Measurements from ENCODE around the gene CHST11. TPM values are rescaled to one million over a fixed set of nuclear protein-coding genes. Genes with fewer than 3 reads are reported as not detected.
"Not testable (repeated sequence)": the region's sequence is repeated elsewhere in the genome, so short reads cannot be mapped to it uniquely, and the experiment has no call there.

The CHST11 gene
- total RNA-seq, 2 donors from 2014 or later: 36.2 to 61.7 TPM

DNA sequence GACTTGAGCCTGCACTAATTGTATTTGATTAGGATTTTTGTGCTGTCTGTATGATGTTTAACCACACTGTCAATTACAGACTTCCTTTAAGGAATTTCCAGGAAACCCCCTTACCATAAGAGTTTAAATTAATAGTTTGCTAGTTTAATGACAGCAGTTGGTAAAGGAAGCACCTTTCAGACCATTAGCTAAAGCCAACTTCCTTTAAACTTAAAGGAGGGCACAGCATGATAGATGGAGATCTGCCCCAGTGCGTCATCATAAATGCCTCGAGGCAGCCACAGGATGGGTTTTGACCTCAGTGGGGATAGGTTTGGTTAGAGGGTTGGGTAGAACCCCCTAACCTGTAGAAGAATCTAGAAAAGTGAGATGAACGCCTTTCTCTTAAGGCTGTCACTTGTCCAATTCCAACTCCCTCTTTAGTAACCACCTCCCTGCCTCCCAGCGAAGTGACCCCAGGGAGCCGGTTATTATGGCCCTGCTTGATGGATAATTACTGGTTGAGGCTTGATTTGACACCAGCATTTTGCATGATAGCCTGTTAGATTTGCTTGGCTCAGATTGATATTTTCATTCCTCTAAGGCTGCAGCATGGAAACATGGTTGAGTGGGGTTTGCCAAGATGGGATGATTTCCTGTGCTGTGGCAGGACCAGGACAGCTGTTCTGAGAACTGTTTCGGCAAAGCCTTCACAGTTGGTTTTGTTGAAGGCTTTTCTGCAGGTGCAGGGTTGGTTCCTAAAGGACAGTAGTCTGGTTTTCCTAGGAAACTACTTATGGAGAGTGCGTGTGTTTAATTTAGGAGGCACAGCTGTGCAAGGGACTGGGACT lies 62.7 kb downstream of the CHST11 start:
- Mint-ChIP-seq H3K4me3 (peak overlapping the region; percentile 39), H3K4me1 (peaks cover 43% of the 10 kb centered on the region), H3K36me3 (ENCODE audit: low read depth) (no peaks in the 10 kb centered on the region), H3K9me3 (no peaks in the 10 kb centered on the region), H3K27ac (peak overlapping the region; percentile 41), H3K27me3 (no peaks in the 10 kb centered on the region)
- ATAC-seq (replicated peaks): peak; percentile 72

DNA sequence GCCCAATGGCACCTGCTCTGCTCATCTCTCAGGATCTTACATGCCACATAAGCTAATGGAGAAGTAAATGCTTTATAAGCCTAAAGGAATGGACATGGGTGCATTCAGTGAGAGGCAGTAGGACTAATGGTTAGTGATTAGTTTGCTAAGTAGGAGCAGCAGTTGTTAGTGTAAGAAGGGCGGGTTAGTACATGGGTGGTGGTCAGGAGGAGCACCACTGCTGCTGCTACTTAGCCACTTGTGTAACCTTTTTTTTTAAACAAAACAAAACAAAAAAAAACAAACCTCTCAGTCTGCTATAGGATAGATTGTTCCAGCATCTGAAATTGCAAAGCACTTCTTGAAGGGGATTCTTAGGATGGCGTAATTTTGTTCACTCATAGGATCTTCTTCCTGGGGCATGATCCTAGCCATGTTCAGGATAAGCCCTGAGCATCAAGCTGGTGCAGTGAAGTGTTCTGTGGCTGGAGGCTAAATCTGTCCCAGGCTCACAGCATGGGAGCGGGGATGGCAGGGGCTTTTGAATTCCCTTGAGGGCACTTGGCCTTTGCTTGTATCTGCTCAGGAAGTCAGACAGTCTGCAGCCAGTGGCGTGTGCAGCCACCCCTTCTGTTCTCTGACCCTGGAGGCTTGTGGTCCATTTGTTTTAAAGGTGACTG lies 63.6 kb downstream of the CHST11 start:
- peak overlapping the region; percentile 39 for H3K4me3 Mint-ChIP-seq
- peak overlapping the region; percentile 41 for H3K27ac Mint-ChIP-seq
- H3K9me3 Mint-ChIP-seq: no peaks in the 10 kb centered on the region
- H3K27me3 Mint-ChIP-seq: no peaks in the 10 kb centered on the region
- no peak for ATAC-seq (replicated peaks)
- H3K4me1 Mint-ChIP-seq: peaks cover 42% of the 10 kb centered on the region
- no peaks in the 10 kb centered on the region for H3K36me3 Mint-ChIP-seq (ENCODE audit: low read depth)

DNA sequence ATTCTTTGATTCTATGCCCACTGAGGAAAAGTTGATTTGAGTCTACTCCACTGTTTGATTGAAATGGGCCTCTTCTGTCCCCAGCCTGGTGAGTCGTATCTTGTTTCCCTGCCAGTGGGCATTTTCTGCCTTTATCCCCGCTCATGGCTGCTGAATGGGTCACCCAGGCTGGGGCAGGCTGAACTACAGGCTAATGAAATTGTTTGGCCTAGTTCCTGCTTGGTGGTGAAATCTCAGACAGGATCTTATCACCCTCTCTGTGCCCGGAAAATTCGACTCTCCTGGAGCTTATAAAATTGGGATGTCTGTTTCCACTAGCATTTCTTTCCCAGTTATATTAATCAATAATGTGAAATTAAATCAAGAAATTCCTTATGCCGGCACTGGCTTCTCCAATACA lies 65.0 kb downstream of the CHST11 start:
- Mint-ChIP-seq H3K4me1 (peaks cover 37% of the 10 kb centered on the region), H3K27ac (no peak overlapping the region), H3K9me3 (no peaks in the 10 kb centered on the region), H3K27me3 (no peaks in the 10 kb centered on the region), H3K4me3 (no peak overlapping the region), H3K36me3 (ENCODE audit: low read depth) (no peaks in the 10 kb centered on the region)
- no peak for ATAC-seq (replicated peaks)

DNA sequence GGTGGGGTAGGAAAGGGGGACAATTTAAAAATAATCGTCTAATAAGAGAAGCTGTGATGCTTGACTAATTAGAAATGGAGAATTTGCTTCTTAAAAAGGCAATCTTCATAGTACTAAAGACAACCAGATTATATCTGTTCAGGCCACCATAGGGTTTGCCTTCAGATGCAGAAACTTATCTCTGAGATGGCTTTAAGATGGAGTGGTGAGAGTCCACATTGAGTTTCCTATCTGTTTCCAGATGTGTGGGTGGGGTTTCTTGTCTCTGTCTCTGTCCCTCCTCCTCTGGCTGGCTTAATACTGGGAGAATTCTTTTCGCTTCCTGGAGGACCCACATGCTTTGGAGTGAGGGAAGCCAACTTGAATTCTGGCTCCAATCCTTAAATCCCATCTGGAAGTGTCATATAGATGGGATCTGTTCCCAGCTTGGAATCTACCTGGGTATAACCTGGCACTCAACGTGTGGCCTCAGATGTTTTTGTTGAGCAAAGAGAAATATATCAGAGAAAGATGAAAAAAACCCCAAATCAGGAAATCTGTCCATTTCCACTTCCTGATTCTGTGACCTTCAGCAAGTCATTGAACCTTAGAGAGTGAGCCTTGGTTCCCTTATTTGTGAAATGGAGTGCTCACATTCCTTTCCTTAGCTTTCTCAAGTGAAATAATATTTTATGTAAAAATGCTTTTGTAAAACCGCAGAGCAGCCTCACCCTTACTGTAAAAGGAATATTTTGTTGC lies 66.4 kb downstream of the CHST11 start:
- H3K4me1 Mint-ChIP-seq: peaks cover 29% of the 10 kb centered on the region
- H3K27me3 Mint-ChIP-seq: no peaks in the 10 kb centered on the region
- H3K27ac Mint-ChIP-seq: peak overlapping the region; percentile 63
- H3K36me3 Mint-ChIP-seq (ENCODE audit: low read depth): no peaks in the 10 kb centered on the region
- peak overlapping the region; percentile 46 for H3K4me3 Mint-ChIP-seq
- peak; percentile 16 for ATAC-seq (replicated peaks)
- no peaks in the 10 kb centered on the region for H3K9me3 Mint-ChIP-seq

DNA sequence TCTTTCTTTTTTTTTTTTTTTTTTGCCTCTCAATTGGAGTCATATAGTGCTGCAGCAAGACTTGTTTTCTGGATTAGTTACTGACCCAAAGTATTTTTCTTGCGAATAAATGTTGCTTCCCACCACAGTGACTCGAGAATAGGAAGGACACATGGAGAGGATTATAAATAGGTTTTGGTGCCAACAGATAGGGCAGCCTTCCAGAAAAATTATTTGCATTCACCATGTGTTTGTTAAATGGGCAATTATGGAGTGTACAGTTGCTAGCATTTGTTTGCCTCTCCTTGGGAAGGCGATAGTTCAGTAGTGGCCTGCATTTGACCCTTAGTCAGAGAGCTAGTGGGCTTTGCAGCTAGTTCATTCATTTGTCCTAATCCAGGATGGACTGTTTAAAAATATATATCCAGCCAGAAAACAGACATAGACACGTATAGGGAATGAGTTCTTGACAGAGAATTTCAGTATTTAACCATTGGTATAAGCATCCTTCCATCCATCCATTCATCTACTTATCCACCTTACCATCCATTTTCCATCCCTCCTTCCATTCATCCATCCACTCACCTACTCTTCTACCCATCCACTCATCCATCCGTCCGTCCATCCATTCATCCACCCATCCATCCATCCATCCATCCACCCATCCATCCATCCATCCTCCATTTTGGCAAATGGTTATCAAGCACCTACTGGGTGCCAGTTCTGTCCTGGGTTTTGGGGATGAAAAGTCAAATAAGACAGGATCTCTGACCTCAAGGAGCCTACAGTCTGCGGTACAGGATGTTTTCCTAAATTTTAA lies 67.5 kb downstream of the CHST11 start:
- peak overlapping the region; percentile 46 for H3K4me3 Mint-ChIP-seq
- peak overlapping the region; percentile 63 for H3K27ac Mint-ChIP-seq
- H3K27me3 Mint-ChIP-seq: no peaks in the 10 kb centered on the region
- no peaks in the 10 kb centered on the region for H3K36me3 Mint-ChIP-seq (ENCODE audit: low read depth)
- ATAC-seq (replicated peaks): no peak
- H3K9me3 Mint-ChIP-seq: no peaks in the 10 kb centered on the region
- H3K4me1 Mint-ChIP-seq: peaks cover 31% of the 10 kb centered on the region

DNA sequence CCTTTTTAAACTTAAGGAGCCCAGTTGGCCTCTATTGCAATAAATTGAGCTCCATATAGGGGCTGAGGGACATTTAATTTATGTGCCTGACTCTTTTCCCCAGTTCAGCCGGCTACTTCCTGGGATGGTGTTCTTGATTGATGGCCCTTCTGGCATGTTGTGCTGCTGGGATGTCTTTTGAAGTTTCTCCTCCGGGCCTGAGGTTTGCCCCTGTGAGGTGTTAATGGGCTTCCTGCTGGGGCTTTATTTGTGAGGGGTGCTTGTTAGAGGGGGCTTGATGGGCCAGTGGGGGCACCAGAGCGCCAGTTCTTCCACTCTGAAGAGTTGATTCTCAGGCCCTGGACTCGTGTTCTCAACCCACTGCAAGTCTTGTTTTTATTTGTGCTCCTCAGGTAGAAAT lies 69.6 kb downstream of the CHST11 start:
- H3K9me3 Mint-ChIP-seq: no peaks in the 10 kb centered on the region
- ATAC-seq (replicated peaks): no peak
- H3K27me3 Mint-ChIP-seq: no peaks in the 10 kb centered on the region
- no peak overlapping the region for H3K4me3 Mint-ChIP-seq
- H3K27ac Mint-ChIP-seq: no peak overlapping the region
- H3K36me3 Mint-ChIP-seq (ENCODE audit: low read depth): no peaks in the 10 kb centered on the region
- peaks cover 29% of the 10 kb centered on the region for H3K4me1 Mint-ChIP-seq

DNA sequence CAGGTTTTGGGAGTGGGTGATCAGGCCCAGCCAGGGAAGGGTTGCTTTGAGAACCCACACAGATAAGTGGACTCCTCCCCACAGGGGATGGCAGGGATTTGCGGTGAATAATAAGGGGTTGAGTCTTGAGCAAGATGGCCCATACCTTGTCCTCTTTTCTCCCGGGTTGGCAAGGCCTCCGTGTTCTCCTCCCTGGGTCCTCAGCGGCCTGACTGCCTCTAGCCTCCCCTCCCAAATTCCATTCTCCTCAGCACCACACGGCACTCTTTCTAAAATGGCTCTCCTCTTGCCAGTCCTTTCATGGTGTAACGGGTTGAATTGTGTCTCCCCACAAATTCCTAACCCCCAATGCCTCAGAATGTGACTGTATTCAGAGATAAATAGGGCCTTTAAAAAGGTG lies 70.0 kb downstream of the CHST11 start:
- ATAC-seq (replicated peaks): no peak
- Mint-ChIP-seq H3K4me1 (peaks cover 34% of the 10 kb centered on the region), H3K36me3 (ENCODE audit: low read depth) (no peaks in the 10 kb centered on the region), H3K27ac (no peak overlapping the region), H3K4me3 (no peak overlapping the region), H3K27me3 (no peaks in the 10 kb centered on the region), H3K9me3 (no peaks in the 10 kb centered on the region)

DNA sequence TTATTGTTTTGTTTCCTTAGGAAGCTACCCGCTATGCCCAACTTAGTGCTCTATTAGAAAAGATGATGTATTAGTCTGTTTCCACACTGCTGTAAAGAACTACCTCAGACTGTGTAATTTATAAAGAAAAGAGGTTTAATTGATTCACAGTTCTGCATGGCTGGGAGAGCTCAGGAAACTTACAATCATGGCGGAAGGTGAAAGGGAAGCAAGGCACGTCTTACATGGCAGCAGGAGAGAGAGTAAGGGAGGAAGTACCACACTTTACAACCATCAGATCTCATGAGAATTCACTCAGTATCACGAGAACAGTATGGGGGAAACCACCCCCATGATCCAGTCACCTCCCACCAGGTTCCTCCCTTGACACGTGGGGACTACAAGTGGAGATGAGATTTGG lies 70.9 kb downstream of the CHST11 start:
- H3K36me3 Mint-ChIP-seq (ENCODE audit: low read depth); H3K27me3 Mint-ChIP-seq; H3K9me3 Mint-ChIP-seq; ATAC-seq (replicated peaks); H3K4me3 Mint-ChIP-seq; H3K27ac Mint-ChIP-seq: not testable (repeated sequence)
- peaks cover 33% of the 10 kb centered on the region for H3K4me1 Mint-ChIP-seq

DNA sequence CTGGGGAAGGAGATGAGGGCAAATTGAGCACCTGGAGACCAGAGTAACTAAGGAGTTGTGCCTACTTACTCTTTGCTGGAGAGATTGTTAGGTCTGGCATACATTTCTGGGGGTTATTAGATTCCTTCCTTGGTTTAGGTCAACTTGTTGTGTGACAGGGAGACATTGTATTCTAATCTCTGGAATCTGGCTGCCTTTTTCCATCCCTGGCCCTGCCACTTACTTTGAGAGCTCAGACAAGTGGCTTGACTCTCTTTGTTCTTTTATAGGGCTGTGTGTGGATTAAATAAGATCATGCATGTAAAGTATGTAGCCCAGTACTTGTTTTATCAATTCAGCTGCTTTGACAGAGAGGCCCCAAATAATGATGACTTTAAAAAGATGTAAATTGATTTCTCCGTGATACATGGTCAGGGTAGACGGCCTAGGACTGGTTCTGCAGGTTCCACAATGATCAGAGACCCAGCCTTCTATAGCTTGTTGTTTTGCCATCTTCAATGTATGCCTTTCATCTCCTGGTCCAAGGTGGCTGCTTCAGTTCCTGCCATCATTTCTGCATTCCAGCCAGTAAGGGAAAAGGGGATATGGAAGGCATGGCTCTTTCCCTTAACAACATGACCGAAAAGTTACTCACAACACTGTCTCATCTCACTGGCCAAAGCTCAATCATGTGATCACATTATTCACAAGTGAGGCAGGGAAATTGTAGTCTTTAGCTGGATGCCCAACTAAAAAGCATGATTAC lies 72.6 kb downstream of the CHST11 start:
- no peak for ATAC-seq (replicated peaks)
- H3K4me3 Mint-ChIP-seq: no peak overlapping the region
- peaks cover 29% of the 10 kb centered on the region for H3K4me1 Mint-ChIP-seq
- H3K36me3 Mint-ChIP-seq (ENCODE audit: low read depth): no peaks in the 10 kb centered on the region
- no peaks in the 10 kb centered on the region for H3K27me3 Mint-ChIP-seq
- no peaks in the 10 kb centered on the region for H3K9me3 Mint-ChIP-seq
- peak overlapping the region; percentile 26 for H3K27ac Mint-ChIP-seq

DNA sequence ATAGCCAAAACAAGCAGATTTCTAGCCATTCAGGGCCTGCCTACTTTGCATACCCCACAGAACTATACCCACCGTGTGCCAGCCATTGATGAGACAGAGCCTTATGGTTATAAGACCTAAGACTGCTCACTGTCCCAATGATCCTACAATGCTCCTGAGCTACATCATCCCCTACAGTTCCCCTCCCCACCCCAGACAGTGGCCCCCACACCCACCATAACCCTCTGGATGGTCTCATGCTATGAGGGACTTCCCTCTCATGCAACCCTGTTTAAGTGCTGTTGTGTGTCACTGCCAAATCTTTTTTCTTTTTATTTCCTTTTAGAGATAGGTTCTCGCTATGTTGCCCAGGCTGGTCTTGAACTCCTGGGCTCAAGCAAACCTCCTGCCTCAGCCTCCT lies 75.9 kb downstream of the CHST11 start:
- ATAC-seq (replicated peaks): no peak
- Mint-ChIP-seq H3K27me3 (no peaks in the 10 kb centered on the region), H3K36me3 (ENCODE audit: low read depth) (peaks cover under 1% of the 10 kb centered on the region), H3K9me3 (no peaks in the 10 kb centered on the region), H3K4me3 (no peak overlapping the region), H3K4me1 (peaks cover 50% of the 10 kb centered on the region), H3K27ac (no peak overlapping the region)

DNA sequence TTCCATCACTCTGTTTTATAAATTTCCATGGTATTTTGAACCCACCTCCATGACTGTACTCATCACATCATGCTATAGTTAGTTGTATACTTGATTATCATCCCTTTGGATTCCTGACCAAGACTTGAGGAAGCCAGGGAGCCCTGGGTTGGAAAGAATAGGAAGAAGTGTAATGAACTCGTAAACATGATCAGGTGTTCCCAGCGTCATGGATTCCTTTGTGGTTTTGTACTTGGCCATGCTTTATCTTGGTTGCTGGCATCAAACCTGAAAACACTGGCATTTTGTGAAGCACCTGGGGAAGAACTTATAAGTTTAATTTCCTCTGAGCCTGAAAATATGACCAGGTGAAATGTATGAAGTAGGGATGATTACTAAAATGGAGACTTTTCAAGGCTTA lies 76.4 kb downstream of the CHST11 start:
- no peak overlapping the region for H3K4me3 Mint-ChIP-seq
- H3K4me1 Mint-ChIP-seq: peaks cover 52% of the 10 kb centered on the region
- no peaks in the 10 kb centered on the region for H3K27me3 Mint-ChIP-seq
- peaks cover 5% of the 10 kb centered on the region for H3K36me3 Mint-ChIP-seq (ENCODE audit: low read depth)
- no peak overlapping the region for H3K27ac Mint-ChIP-seq
- H3K9me3 Mint-ChIP-seq: no peaks in the 10 kb centered on the region
- no peak for ATAC-seq (replicated peaks)

DNA sequence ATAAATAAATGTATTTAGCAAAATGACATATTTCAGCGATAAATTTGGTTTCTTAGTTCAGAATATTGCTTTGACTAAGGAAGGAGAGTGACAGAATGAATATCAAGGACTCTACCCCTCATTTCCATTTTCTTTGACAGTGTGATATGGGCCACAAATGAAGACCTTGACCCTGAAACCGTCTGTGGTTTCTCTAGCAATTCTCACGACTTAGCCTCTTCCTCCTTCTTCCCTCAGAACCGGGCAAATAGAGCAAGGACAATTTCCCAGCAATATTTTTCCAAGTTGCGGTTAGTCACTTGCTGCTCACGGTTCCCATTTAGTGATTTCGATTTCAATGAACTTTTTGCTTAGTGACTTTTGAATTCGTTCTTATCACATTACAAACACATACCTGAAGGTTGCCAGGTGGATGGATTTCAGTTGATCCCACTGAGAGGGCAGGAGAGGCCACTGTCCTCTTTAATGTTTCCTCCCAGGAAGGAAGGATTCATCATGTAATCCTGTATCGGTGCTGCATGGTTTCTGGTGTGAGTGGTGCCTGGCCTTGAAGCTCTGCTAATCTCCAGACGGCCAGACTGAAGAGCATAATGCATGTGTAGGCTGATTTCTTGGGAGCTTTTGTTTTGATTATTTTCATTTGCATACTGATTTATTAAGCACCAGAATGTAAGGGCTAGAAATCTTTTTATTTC lies 77.6 kb downstream of the CHST11 start:
- Mint-ChIP-seq H3K36me3 (ENCODE audit: low read depth) (peaks cover 12% of the 10 kb centered on the region), H3K4me1 (peaks cover 55% of the 10 kb centered on the region), H3K27ac (peak overlapping the region; percentile 44), H3K9me3 (no peaks in the 10 kb centered on the region), H3K4me3 (peak overlapping the region; percentile 27), H3K27me3 (no peaks in the 10 kb centered on the region)
- no peak for ATAC-seq (replicated peaks)

DNA sequence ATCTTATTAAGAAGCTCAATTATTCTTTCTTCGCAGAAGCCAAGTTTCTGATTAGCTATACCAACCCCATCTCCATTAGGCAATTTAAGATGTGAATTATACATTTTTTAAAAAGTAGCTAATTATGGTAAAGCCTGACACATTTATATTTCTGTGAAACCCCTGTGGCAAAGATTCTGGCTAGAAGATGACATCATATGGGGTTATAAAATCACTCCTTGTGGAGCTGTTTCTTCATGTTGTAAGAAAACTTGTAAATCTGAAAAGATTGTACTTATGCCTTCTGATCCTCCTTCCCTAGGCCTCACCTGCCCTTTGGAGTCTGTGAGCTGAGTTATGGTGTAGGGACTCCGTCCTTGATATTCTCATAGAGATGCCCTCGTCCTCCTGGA lies 78.1 kb downstream of the CHST11 start:
- Mint-ChIP-seq H3K36me3 (ENCODE audit: low read depth) (peaks cover 12% of the 10 kb centered on the region), H3K9me3 (no peaks in the 10 kb centered on the region), H3K4me1 (peaks cover 51% of the 10 kb centered on the region), H3K27ac (peak overlapping the region; percentile 44), H3K27me3 (no peaks in the 10 kb centered on the region), H3K4me3 (no peak overlapping the region)
- no peak for ATAC-seq (replicated peaks)

Measured in activated T-helper 17 cell treated with anti-CD3 and anti-CD28 coated beads, Interleukin-2, amount 50 U/mL, for 72 hours (primary cell).